Measurements from ENCODE around the gene NPAS2.

NPAS2 gene

GRCh38 chr2:100952512-100952911 is 132.6 kb downstream of the NPAS2 start:
- CTCF ChIA-PET, result no interaction called here
- DNase-seq (ENCODE audit: extremely low spot score), result no peak
- TF ChIP-seq NFRKB (IDR thresholded peaks at IDR 0.05) (no peak), ARNT (IDR thresholded peaks at IDR 0.05) (no peak), TARDBP (IDR thresholded peaks at IDR 0.05) (no peak), CTBP1 (IDR thresholded peaks at IDR 0.05; ENCODE audit: borderline replicate concordance) (no peak), L3MBTL2 (conservative IDR thresholded peaks at IDR 0.05) (no peak), FOXA1 (IDR thresholded peaks at IDR 0.05) (no peak), BHLHE40 (IDR thresholded peaks at IDR 0.05; ENCODE audit: borderline replicate concordance) (no peak), SP1 (IDR thresholded peaks at IDR 0.05) (no peak), HDGF (IDR thresholded peaks at IDR 0.05; ENCODE audit: borderline replicate concordance) (no peak), LEF1 (IDR thresholded peaks at IDR 0.05; ENCODE audit: borderline replicate concordance) (no peak), FOXM1 (IDR thresholded peaks at IDR 0.05; ENCODE audit: borderline replicate concordance) (no peak)
- POLR2A ChIA-PET, result no interaction called here

- POLR2A ChIA-PET, result no interaction called here
- DNase-seq (ENCODE audit: extremely low spot score), result no peak
- CTCF ChIA-PET, result no interaction called here
- TF ChIP-seq BHLHE40 (IDR thresholded peaks at IDR 0.05; ENCODE audit: borderline replicate concordance) (no peak), FOXK2 (IDR thresholded peaks at IDR 0.05) (no peak), TARDBP (IDR thresholded peaks at IDR 0.05) (no peak), ARNT (IDR thresholded peaks at IDR 0.05) (no peak), NFRKB (IDR thresholded peaks at IDR 0.05) (no peak), HDGF (IDR thresholded peaks at IDR 0.05; ENCODE audit: borderline replicate concordance) (no peak), L3MBTL2 (conservative IDR thresholded peaks at IDR 0.05) (no peak), SUZ12 (IDR thresholded peaks at IDR 0.05) (no peak), SP1 (IDR thresholded peaks at IDR 0.05) (no peak), LEF1 (IDR thresholded peaks at IDR 0.05; ENCODE audit: borderline replicate concordance) (no peak), ZNF384 (IDR thresholded peaks at IDR 0.05) (no peak), FOXA1 (IDR thresholded peaks at IDR 0.05) (no peak)
Observed at GRCh38 chr2:100953406-100954043, 133.6 kb downstream of the NPAS2 start.

GRCh38 chr2:100954044-100954420 is 134.1 kb downstream of the NPAS2 start:
- no peak for DNase-seq (ENCODE audit: extremely low spot score)
- ChIA-PET POLR2A (no interaction called here), CTCF (interaction anchor here (0.7 kb wide), 1 partner anchor 172 kb away, joined by 3 read pairs; no protein-coding TSS in a partner anchor)
- TF ChIP-seq TARDBP (IDR thresholded peaks at IDR 0.05) (no peak), FOXM1 (IDR thresholded peaks at IDR 0.05; ENCODE audit: borderline replicate concordance) (no peak), L3MBTL2 (conservative IDR thresholded peaks at IDR 0.05) (no peak), ELF4 (IDR thresholded peaks at IDR 0.05) (no peak), BHLHE40 (IDR thresholded peaks at IDR 0.05; ENCODE audit: borderline replicate concordance) (no peak), SP1 (IDR thresholded peaks at IDR 0.05) (no peak), SUZ12 (IDR thresholded peaks at IDR 0.05) (no peak), FOXK2 (IDR thresholded peaks at IDR 0.05) (no peak), HDGF (IDR thresholded peaks at IDR 0.05; ENCODE audit: borderline replicate concordance) (no peak), FOXA1 (IDR thresholded peaks at IDR 0.05) (no peak), PKNOX1 (IDR thresholded peaks at IDR 0.05) (no peak), CTBP1 (IDR thresholded peaks at IDR 0.05; ENCODE audit: borderline replicate concordance) (no peak)

- no peak for DNase-seq (ENCODE audit: extremely low spot score)
- CTCF ChIA-PET, result no interaction called here
- no peak for TF ChIP-seq LEF1 (IDR thresholded peaks at IDR 0.05; ENCODE audit: borderline replicate concordance)
- TF ChIP-seq SUZ12 (IDR thresholded peaks at IDR 0.05), result no peak
- TF ChIP-seq ZNF384 (IDR thresholded peaks at IDR 0.05), result no peak
- no peak for TF ChIP-seq FOXK2 (IDR thresholded peaks at IDR 0.05)
- no peak for TF ChIP-seq FOXM1 (IDR thresholded peaks at IDR 0.05; ENCODE audit: borderline replicate concordance)
- no peak for TF ChIP-seq TARDBP (IDR thresholded peaks at IDR 0.05)
- TF ChIP-seq NFRKB (IDR thresholded peaks at IDR 0.05), result no peak
- TF ChIP-seq ELF4 (IDR thresholded peaks at IDR 0.05), result no peak
- TF ChIP-seq CTBP1 (IDR thresholded peaks at IDR 0.05; ENCODE audit: borderline replicate concordance), result no peak
- TF ChIP-seq BHLHE40 (IDR thresholded peaks at IDR 0.05; ENCODE audit: borderline replicate concordance), result no peak
- TF ChIP-seq HDGF (IDR thresholded peaks at IDR 0.05; ENCODE audit: borderline replicate concordance), result no peak
- no peak for TF ChIP-seq PKNOX1 (IDR thresholded peaks at IDR 0.05)
- TF ChIP-seq FOXA1 (IDR thresholded peaks at IDR 0.05), result no peak
- TF ChIP-seq ARNT (IDR thresholded peaks at IDR 0.05), result no peak
- no peak for TF ChIP-seq SP1 (IDR thresholded peaks at IDR 0.05)
- no peak for TF ChIP-seq L3MBTL2 (conservative IDR thresholded peaks at IDR 0.05)
Observed at GRCh38 chr2:100955226-100955625, 135.3 kb downstream of the NPAS2 start.

GRCh38 chr2:100956081-100956480 is 136.1 kb downstream of the NPAS2 start:
- POLR2A ChIA-PET, result no interaction called here

More at GRCh38 chr2:100955226-100955625, 135.3 kb downstream of the NPAS2 start:
- POLR2A ChIA-PET, result no interaction called here

GRCh38 chr2:100957996-100958653 is 138.2 kb downstream of the NPAS2 start:
- CTCF ChIA-PET, result no interaction called here

More at GRCh38 chr2:100956081-100956480, 136.1 kb downstream of the NPAS2 start:
- TF ChIP-seq SP1 (IDR thresholded peaks at IDR 0.05) (no peak), FOXK2 (IDR thresholded peaks at IDR 0.05) (no peak), ELF4 (IDR thresholded peaks at IDR 0.05) (no peak), FOXM1 (IDR thresholded peaks at IDR 0.05; ENCODE audit: borderline replicate concordance) (no peak), FOXA1 (IDR thresholded peaks at IDR 0.05) (no peak), SUZ12 (IDR thresholded peaks at IDR 0.05) (no peak), HDGF (IDR thresholded peaks at IDR 0.05; ENCODE audit: borderline replicate concordance) (no peak)
- no peak for DNase-seq (ENCODE audit: extremely low spot score)
- CTCF ChIA-PET, result no interaction called here

More at GRCh38 chr2:100957996-100958653, 138.2 kb downstream of the NPAS2 start:
- POLR2A ChIA-PET, result no interaction called here
- TF ChIP-seq CTBP1 (IDR thresholded peaks at IDR 0.05; ENCODE audit: borderline replicate concordance), result no peak
- TF ChIP-seq SUZ12 (IDR thresholded peaks at IDR 0.05), result no peak
- no peak for TF ChIP-seq FOXK2 (IDR thresholded peaks at IDR 0.05)
- TF ChIP-seq LEF1 (IDR thresholded peaks at IDR 0.05; ENCODE audit: borderline replicate concordance), result no peak
- TF ChIP-seq ARNT (IDR thresholded peaks at IDR 0.05), result no peak
- TF ChIP-seq PKNOX1 (IDR thresholded peaks at IDR 0.05), result no peak
- TF ChIP-seq L3MBTL2 (conservative IDR thresholded peaks at IDR 0.05), result no peak
- TF ChIP-seq SP1 (IDR thresholded peaks at IDR 0.05), result no peak
- no peak for TF ChIP-seq NFRKB (IDR thresholded peaks at IDR 0.05)
- no peak for TF ChIP-seq BHLHE40 (IDR thresholded peaks at IDR 0.05; ENCODE audit: borderline replicate concordance)
- no peak for TF ChIP-seq TARDBP (IDR thresholded peaks at IDR 0.05)
- TF ChIP-seq HDGF (IDR thresholded peaks at IDR 0.05; ENCODE audit: borderline replicate concordance), result no peak
- no peak for TF ChIP-seq FOXA1 (IDR thresholded peaks at IDR 0.05)
- no peak for TF ChIP-seq ELF4 (IDR thresholded peaks at IDR 0.05)
- no peak for TF ChIP-seq ZNF384 (IDR thresholded peaks at IDR 0.05)
- TF ChIP-seq FOXM1 (IDR thresholded peaks at IDR 0.05; ENCODE audit: borderline replicate concordance), result no peak
- DNase-seq (ENCODE audit: extremely low spot score), result no peak

Measured in HEK293T (cell line).